Cardiac fibroblast (primary cell): ENCODE data around the gene HDAC9.
"Not testable (repeated sequence)": the region's sequence is repeated elsewhere in the genome, so short reads cannot be mapped to it uniquely, and the experiment has no call there.

Source experiments
- DNase-seq, 2 donors: peaks; one replicate each; pipeline versions ENCODE4 v3.0.0 to v3.0.0-alpha.2; 2010; ENCODE audit warnings: low read depth in 2 of 2
- H3K4me3 ChIP-seq, 2 donors: replicated peaks in 1 of 2; 1 replicate in 1 of 2; 2 replicates in 1 of 2; pipeline ENCODE4 v1.5.1; 2011; ENCODE audit warnings: low read depth in 2 of 2, low read length in 2 of 2, mild to moderate bottlenecking in 2 of 2, moderate library complexity in 1 of 2
- TF ChIP-seq, protein P1 (sequence below): IDR thresholded peaks from one replicate; pipeline ENCODE4 v1.5.1; 2011; ENCODE audit warnings: low read depth, mild to moderate bottlenecking, low read length, inconsistent platforms

The HDAC9 gene

DNA sequence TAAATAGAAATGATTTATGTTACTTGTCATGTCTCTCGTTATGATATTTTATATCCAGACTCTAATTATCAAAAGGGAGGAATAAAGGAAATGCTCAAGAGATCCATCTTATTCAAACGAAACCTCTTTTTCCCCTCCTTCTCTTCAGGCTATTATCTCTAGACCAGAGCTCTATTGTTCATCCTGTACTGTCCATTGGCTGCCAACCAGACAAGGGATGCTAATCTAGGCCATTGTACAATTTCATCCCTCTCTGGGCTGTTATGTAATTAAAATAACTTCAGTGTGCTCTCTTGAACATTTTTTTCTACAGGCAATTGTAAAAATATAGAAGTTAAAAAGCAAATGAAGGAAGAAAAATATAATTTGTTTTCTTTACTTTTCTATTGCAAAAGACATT is 220.4 kb downstream of the HDAC9 start:
- no peak overlapping the region for H3K4me3 ChIP-seq
- no peak for DNase-seq
- TF ChIP-seq, protein P1, sequence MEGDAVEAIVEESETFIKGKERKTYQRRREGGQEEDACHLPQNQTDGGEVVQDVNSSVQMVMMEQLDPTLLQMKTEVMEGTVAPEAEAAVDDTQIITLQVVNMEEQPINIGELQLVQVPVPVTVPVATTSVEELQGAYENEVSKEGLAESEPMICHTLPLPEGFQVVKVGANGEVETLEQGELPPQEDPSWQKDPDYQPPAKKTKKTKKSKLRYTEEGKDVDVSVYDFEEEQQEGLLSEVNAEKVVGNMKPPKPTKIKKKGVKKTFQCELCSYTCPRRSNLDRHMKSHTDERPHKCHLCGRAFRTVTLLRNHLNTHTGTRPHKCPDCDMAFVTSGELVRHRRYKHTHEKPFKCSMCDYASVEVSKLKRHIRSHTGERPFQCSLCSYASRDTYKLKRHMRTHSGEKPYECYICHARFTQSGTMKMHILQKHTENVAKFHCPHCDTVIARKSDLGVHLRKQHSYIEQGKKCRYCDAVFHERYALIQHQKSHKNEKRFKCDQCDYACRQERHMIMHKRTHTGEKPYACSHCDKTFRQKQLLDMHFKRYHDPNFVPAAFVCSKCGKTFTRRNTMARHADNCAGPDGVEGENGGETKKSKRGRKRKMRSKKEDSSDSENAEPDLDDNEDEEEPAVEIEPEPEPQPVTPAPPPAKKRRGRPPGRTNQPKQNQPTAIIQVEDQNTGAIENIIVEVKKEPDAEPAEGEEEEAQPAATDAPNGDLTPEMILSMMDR, result no peak

DNA sequence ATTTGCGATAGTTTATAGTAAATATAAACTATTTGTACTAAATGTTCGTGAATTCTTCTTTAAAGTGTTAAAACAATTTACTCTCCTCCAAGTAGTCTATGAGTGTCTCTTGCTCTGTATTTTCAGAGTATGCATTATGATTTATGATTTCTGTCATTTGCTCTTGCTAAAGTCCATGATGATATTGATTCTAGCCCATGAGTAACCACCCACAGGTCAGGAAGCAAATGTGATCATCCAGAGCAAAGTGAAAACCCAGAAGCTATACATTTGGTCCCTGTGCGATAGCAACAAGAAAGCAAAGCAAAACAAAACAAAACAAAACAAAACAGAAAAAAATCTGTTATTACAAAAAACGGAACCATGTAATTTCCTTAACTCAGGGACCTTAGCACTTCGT is 225.9 kb downstream of the HDAC9 start:
- TF ChIP-seq, protein P1, result no peak
- no peak overlapping the region for H3K4me3 ChIP-seq
- DNase-seq, result no peak

GRCh38 chr7:18724318-18724717 is 228.8 kb downstream of the HDAC9 start:
- TF ChIP-seq, protein P1, result no peak
- H3K4me3 ChIP-seq, result no peak overlapping the region
- DNase-seq, result peak in 1 of 2 donors; percentile 44

GRCh38 chr7:18727115-18727870 is 231.7 kb downstream of the HDAC9 start:
- TF ChIP-seq, protein P1, result no peak
- H3K4me3 ChIP-seq, result no peak overlapping the region
- DNase-seq, result peak; percentile 21 to 52

DNA sequence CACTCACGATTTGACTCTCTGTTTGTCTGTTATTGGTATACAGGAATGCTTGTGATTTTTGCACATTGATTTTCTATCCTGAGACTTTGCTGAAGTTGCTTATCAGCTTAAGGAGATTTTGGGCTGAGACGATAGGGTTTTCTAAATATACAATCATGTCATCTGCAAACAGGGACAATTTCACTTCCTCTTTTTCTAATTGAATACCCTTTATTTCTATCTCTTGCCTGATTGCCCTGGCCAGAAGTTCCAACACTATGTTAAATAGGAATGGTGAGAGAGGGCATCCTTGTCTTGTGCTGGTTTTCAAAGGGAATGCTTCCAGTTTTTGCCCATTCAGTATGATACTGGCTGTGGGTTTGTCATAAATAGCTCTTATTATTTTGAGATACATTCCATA is 240.5 kb downstream of the HDAC9 start:
- H3K4me3 ChIP-seq, DNase-seq: not testable (repeated sequence)

DNA sequence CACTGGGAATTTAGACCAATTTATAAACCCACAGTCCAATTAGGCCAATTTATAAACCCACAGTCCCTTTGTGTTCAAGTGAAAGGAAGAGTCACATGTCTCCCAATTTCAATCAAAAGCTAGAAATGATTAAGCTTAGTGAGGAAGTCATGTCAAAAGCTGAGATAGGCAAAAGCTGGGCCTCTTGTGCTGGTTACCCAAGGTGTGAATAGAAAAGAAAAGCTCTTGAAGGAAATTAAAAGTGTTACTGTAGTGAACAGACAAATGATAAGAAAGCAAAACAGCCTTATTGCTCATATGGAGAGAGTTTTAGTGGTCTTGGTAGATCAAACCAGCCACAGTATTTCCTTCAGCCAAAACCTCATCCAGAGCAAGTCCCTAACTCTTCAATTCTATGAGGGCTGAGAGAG is 245.0 kb downstream of the HDAC9 start:
- DNase-seq, result no peak

DNA sequence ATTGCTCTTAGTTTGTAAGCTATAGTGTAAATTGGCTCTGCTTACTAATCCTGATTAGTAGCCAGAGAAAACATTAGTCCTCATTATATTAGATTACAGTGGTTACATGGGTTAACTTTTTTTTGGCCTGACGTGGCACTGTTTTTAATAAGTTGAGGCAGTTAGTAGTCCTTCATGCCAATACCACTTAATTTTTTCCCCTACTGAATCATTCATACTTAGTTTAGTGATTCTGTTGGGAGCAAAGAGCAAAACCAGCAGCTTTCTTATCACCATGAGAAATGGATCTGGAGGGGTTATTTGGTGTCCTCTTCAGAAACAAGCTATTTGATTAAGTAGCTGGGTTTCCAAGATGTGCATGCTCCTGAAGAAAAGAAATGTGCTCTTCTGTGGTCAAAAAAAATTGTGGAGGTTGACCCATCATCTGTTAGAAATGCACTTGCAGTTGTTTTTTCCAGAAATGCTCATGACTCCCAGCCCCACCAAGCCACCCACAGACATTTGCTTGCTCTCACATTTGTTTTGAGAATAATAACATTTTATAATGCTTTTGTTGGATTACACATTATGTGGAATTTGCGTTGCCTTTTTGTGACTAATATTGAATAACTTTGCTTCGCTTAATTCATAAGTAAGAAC is 258.5 kb downstream of the HDAC9 start:
- no peak overlapping the region for H3K4me3 ChIP-seq
- TF ChIP-seq, protein P1, result no peak
- DNase-seq, result peak; percentile 59 to 93

More for the DNA sequence above, 245.0 kb downstream of the HDAC9 start:
- no peak overlapping the region for H3K4me3 ChIP-seq
- TF ChIP-seq, protein P1, result no peak
